Caco-2 (cell line): ENCODE data around the gene RGS2. TPM values are rescaled to one million over a fixed set of nuclear protein-coding genes. Genes with fewer than 3 reads are reported as not detected.

Experiments used
- BruUV-seq: library from RNA; stranded (reverse); fragments of 400-500 nt; replicated peaks from 2 replicates; lab custom pipeline; 2021; lab: Mats Ljungman, UMichigan
- CTCF ChIA-PET: fragments of 300-600 bp; sonication (Branson Sonifier 250); formaldehyde crosslinking; loops from one replicate; lab custom pipeline; 2022; ENCODE audit warnings: antibody characterized with exemption; lab: Charles Lee
- POLR2A ChIA-PET: fragments of 300-600 bp; sonication (Branson Sonifier 250); formaldehyde crosslinking; loops from one replicate; lab custom pipeline; 2022; ENCODE audit warnings: antibody characterized with exemption; lab: Charles Lee
- DNase-seq, 2 experiments: peaks; one replicate each; pipeline versions ENCODE4 v3.0.0 to v3.0.0-alpha.2; 2020 to 2022
- H3K27me3 ChIP-seq: replicated peaks from 2 replicates; pipeline ENCODE4 v1.6.0; 2011; ENCODE audit warnings: low read length; ENCODE audit not compliant: control insufficient read depth, insufficient read depth
- H3K36me3 ChIP-seq: 2 replicates; pipeline ENCODE4 v1.5.1; 2011; ENCODE audit warnings: low read length; ENCODE audit not compliant: control insufficient read depth, insufficient read depth
- H3K4me1 ChIP-seq: fragments of 250-450 bp; sonication (Bioruptor Pico); 2 replicates; pipeline ENCODE4 v1.5.1; 2020; ENCODE audit warnings: mild to moderate bottlenecking
- H3K4me3 ChIP-seq: 2 replicates; pipeline ENCODE4 v1.5.1; 2011; ENCODE audit warnings: low read depth, mild to moderate bottlenecking, control low read depth, low read length
- H3K9me3 ChIP-seq: fragments of 250-450 bp; sonication (Bioruptor Pico); 2 replicates; pipeline ENCODE4 v1.5.1; 2020; ENCODE audit warnings: mild to moderate bottlenecking, moderate library complexity
- H3K27ac Mint-ChIP-seq: one replicate; pipeline ENCODE4 v1.8.0; 2022; ENCODE audit warnings: mixed read lengths; ENCODE audit not compliant: unreplicated experiment
- H3K27me3 Mint-ChIP-seq: one replicate; pipeline ENCODE4 v1.8.0; 2022; ENCODE audit warnings: mixed read lengths; ENCODE audit not compliant: insufficient read depth, unreplicated experiment
- H3K36me3 Mint-ChIP-seq: one replicate; pipeline ENCODE4 v1.8.0; 2022; ENCODE audit warnings: mild to moderate bottlenecking, mixed read lengths; ENCODE audit not compliant: insufficient read depth, unreplicated experiment
- H3K4me1 Mint-ChIP-seq: one replicate; pipeline ENCODE4 v1.8.0; 2022; ENCODE audit warnings: low read depth, mixed read lengths; ENCODE audit not compliant: unreplicated experiment
- H3K4me3 Mint-ChIP-seq: one replicate; pipeline ENCODE4 v1.8.0; 2022; ENCODE audit warnings: mild to moderate bottlenecking, moderate library complexity, mixed read lengths; ENCODE audit not compliant: unreplicated experiment
- H3K9me3 Mint-ChIP-seq: one replicate; pipeline ENCODE4 v1.8.0; 2022; ENCODE audit warnings: mixed read lengths; ENCODE audit not compliant: unreplicated experiment
- CTCF ChIP-seq, 2 experiments: fragments of 200-600 bp in 1 of 2; IDR thresholded peaks; 1 replicate in 1 of 2; 2 replicates in 1 of 2; pipeline versions ENCODE4 v1.5.1 to v1.8.0; 2011 to 2022; ENCODE audit warnings: antibody characterized with exemption in 1 of 2, control low read depth in 1 of 2, inconsistent platforms in 1 of 2, low read depth in 1 of 2, low read length in 1 of 2, mild to moderate bottlenecking in 1 of 2, moderate library complexity in 1 of 2; ENCODE audit not compliant: insufficient read depth in 1 of 2, severe bottlenecking in 1 of 2, unreplicated experiment in 1 of 2
- intact Hi-C: fragments of 100-400 bp; cut with micrococcal nuclease; formaldehyde crosslinking; loops from one replicate; pipeline ENCODE4 v1.10.0; 2022; ENCODE audit not compliant: unreplicated experiment
- total RNA-seq: library from RNA; stranded (reverse); gene quantifications from 2 replicates; pipeline ENCODE4 v1.2.3, GENCODE V29; 2022

RGS2 gene
- total RNA-seq, 1 experiment from 2014 or later: 5.1 TPM

- Mint-ChIP-seq H3K4me3 (no peak overlapping the region), H3K9me3 (no peaks in the 10 kb centered on the region), H3K27ac (no peak overlapping the region), H3K27me3 (no peaks in the 10 kb centered on the region), H3K36me3 (no peaks in the 10 kb centered on the region), H3K4me1 (peaks cover 14% of the 10 kb centered on the region)
- no TSS peak for BruUV-seq
- DNase-seq: no peak
- Histone ChIP-seq H3K4me3 (no peak overlapping the region), H3K9me3 (no peaks in the 10 kb centered on the region), H3K4me1 (no peaks in the 10 kb centered on the region), H3K27me3 (no peaks in the 10 kb centered on the region), H3K36me3 (no peaks in the 10 kb centered on the region)
- intact Hi-C loops: no loop called here
- no peak for TF ChIP-seq CTCF (IDR thresholded peaks at IDR 0.05; ENCODE audit: insufficient read depth in 1 of 2, low read depth in 1 of 2, low read length in 1 of 2, severe bottlenecking in 1 of 2, unreplicated experiment in 1 of 2)
- CTCF ChIA-PET: no interaction called here
- POLR2A ChIA-PET: no interaction called here
These were observed 14.1 kb upstream of the RGS2 start for GRCh38 chr1:192794768-192795035.

- Mint-ChIP-seq H3K27me3 (no peaks in the 10 kb centered on the region), H3K36me3 (no peaks in the 10 kb centered on the region), H3K4me1 (peaks cover 14% of the 10 kb centered on the region), H3K4me3 (no peak overlapping the region), H3K27ac (no peak overlapping the region), H3K9me3 (no peaks in the 10 kb centered on the region)
- TF ChIP-seq CTCF (IDR thresholded peaks at IDR 0.05; ENCODE audit: insufficient read depth in 1 of 2, low read depth in 1 of 2, low read length in 1 of 2, severe bottlenecking in 1 of 2, unreplicated experiment in 1 of 2): no peak
- BruUV-seq: no TSS peak
- Histone ChIP-seq H3K27me3 (no peaks in the 10 kb centered on the region), H3K9me3 (no peaks in the 10 kb centered on the region), H3K4me3 (no peak overlapping the region), H3K36me3 (no peaks in the 10 kb centered on the region), H3K4me1 (no peaks in the 10 kb centered on the region)
- DNase-seq: no peak
- intact Hi-C loops: no loop called here
- ChIA-PET CTCF (interaction anchor here (0.6 kb wide), 1 partner anchor 14 kb away, joined by 3 read pairs; no protein-coding TSS in a partner anchor), POLR2A (no interaction called here)
These were observed 12.8 kb upstream of the RGS2 start for GRCh38 chr1:192795916-192796618.

GRCh38 chr1:192797143-192797542 is 11.7 kb upstream of the RGS2 start:
- TF ChIP-seq CTCF (IDR thresholded peaks at IDR 0.05; ENCODE audit: insufficient read depth in 1 of 2, low read depth in 1 of 2, low read length in 1 of 2, severe bottlenecking in 1 of 2, unreplicated experiment in 1 of 2): no peak
- no peaks in the 10 kb centered on the region for H3K9me3 ChIP-seq
- no peaks in the 10 kb centered on the region for H3K36me3 Mint-ChIP-seq
- H3K27ac Mint-ChIP-seq: no peak overlapping the region
- H3K9me3 Mint-ChIP-seq: no peaks in the 10 kb centered on the region
- no TSS peak for BruUV-seq
- H3K27me3 ChIP-seq: no peaks in the 10 kb centered on the region
- intact Hi-C loops: no loop called here
- no peaks in the 10 kb centered on the region for H3K4me1 ChIP-seq
- DNase-seq: no peak
- H3K27me3 Mint-ChIP-seq: no peaks in the 10 kb centered on the region
- H3K4me3 ChIP-seq: no peak overlapping the region
- CTCF ChIA-PET: no interaction called here
- no peaks in the 10 kb centered on the region for H3K36me3 ChIP-seq
- H3K4me3 Mint-ChIP-seq: no peak overlapping the region
- H3K4me1 Mint-ChIP-seq: peaks cover 14% of the 10 kb centered on the region
- POLR2A ChIA-PET: interaction anchor here (0.6 kb wide), 1 partner anchor 97 kb away, joined by 3 read pairs; no protein-coding TSS in a partner anchor
